ENCODE results near the gene NUP85. TPM values are rescaled to one million over a fixed set of nuclear protein-coding genes. Genes with fewer than 3 reads are reported as not detected.

Gene NUP85
- polyA plus RNA-seq, 1 of the 3 experiments (the other 2 are of a cell fraction): 80.5 TPM

DNA sequence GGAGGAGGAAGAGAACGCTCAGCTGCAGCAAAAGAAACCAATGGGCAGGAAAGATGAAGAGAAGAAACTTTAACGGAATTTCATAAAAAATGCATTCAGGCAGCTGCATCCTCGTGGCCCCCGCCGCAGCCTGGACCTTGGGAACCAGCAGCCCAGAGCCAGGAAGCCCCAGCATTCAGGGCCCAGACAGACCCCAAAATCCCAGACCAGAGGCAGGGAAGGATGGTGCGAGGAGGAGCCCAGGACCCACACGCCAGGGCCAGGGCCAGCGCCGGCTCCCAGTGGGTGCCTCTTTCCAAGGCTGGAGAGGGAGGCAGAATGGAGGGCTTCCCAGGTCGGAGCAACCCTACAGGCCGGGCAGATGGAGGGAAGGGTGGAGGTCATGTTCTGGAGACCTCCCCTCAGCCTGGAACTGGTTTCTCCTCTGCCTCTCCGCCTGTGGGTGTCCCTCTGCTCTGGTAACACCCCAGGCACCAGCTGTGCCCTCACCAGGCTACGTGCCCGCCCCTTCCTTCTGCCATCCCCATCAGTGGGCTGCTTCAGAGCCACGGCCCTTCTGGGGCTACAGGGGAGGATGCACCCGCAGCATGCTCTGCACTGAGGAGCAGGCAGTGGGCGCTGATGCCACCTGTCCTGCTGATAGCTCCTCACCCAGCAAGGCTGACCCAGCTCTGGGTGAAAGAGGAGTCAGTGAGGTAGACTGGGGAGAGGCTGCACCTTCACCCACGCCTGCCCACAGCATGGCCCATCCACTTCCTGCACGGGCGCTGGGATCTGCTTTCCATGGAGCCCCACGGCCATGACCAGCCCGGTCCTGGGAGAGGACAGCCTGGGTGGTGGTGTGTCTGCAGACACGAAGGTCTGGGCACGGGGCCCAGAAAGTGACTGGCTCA lies 66.7 kb downstream of the NUP85 start (continued):
- TF ChIP-seq, protein P1, sequence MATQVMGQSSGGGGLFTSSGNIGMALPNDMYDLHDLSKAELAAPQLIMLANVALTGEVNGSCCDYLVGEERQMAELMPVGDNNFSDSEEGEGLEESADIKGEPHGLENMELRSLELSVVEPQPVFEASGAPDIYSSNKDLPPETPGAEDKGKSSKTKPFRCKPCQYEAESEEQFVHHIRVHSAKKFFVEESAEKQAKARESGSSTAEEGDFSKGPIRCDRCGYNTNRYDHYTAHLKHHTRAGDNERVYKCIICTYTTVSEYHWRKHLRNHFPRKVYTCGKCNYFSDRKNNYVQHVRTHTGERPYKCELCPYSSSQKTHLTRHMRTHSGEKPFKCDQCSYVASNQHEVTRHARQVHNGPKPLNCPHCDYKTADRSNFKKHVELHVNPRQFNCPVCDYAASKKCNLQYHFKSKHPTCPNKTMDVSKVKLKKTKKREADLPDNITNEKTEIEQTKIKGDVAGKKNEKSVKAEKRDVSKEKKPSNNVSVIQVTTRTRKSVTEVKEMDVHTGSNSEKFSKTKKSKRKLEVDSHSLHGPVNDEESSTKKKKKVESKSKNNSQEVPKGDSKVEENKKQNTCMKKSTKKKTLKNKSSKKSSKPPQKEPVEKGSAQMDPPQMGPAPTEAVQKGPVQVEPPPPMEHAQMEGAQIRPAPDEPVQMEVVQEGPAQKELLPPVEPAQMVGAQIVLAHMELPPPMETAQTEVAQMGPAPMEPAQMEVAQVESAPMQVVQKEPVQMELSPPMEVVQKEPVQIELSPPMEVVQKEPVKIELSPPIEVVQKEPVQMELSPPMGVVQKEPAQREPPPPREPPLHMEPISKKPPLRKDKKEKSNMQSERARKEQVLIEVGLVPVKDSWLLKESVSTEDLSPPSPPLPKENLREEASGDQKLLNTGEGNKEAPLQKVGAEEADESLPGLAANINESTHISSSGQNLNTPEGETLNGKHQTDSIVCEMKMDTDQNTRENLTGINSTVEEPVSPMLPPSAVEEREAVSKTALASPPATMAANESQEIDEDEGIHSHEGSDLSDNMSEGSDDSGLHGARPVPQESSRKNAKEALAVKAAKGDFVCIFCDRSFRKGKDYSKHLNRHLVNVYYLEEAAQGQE (IDR thresholded peaks at IDR 0.05; ENCODE audit: low read depth, low read length): no peak
- TF ChIP-seq TAF1 (IDR thresholded peaks at IDR 0.05; ENCODE audit: borderline replicate concordance, low read depth, low read length) (no peak), RFX5 (IDR thresholded peaks at IDR 0.05; ENCODE audit: low read length) (no peak), POLR2AphosphoS5 (IDR thresholded peaks at IDR 0.05; ENCODE audit: low read depth, low read length) (no peak), GABPA (IDR thresholded peaks at IDR 0.05; ENCODE audit: low read depth) (no peak)

GRCh38 chr17:75272848-75273184 lies 67.3 kb downstream of the NUP85 start:
- Histone ChIP-seq H3K4me2 (peak overlapping the region; percentile 100), H3K79me2 (ENCODE audit: insufficient read depth) (peaks cover 9% of the 10 kb centered on the region), H3K27ac (ENCODE audit: low read depth in 2 of 2, low read length in 1 of 2) (peak overlapping the region; percentile 5 to 97; a peak in 3 of 4 replicates), H4K20me1 (ENCODE audit: insufficient read depth) (no peaks in the 10 kb centered on the region), H3K9me2 (no peaks in the 10 kb centered on the region), H3K27me3 (ENCODE audit: insufficient read depth) (no peaks in the 10 kb centered on the region), H3F3A (replicated peaks; ENCODE audit: insufficient read depth) (peaks cover 6% of the 10 kb centered on the region), H3K9ac (no peak overlapping the region), H3K4me1 (ENCODE audit: control insufficient read depth in 1 of 2, insufficient read depth in 2 of 2, low read depth in 1 of 2, low read length in 1 of 2) (peaks cover 24 to 44% of the 10 kb centered on the region in 2 experiments; a peak in 3 of 4 replicates), H3K4me3 (ENCODE audit: low read depth in 2 of 2, low read length in 1 of 2) (no peak overlapping the region; a peak in 1 of 4 replicates), H3K36me3 (replicated peaks in 1 of 2; ENCODE audit: control insufficient read depth in 1 of 2, insufficient read depth in 2 of 2, low read length in 1 of 2) (no peaks in the 10 kb centered on the region), H2AFZ (ENCODE audit: low read depth) (no peak overlapping the region), H3K9me3 (no peaks in the 10 kb centered on the region)
- WGBS (ENCODE audit: low lambda C conversion rate): 63% methylated on average over 3 of the region's 3 CpGs
- DNase-seq: no peak
- CTCF ChIA-PET: interaction anchor here (1.0 to 6.8 kb wide), 19 partner anchors 11 to 366 kb away, joined by 3 to 102 read pairs (median 4); partner anchors contain the start of genes GGA3, MRPS7 and SLC25A19
- TF ChIP-seq RAD21 (IDR thresholded peaks at IDR 0.05; ENCODE audit: low read length) (no peak), CHD2 (IDR thresholded peaks at IDR 0.05; ENCODE audit: low read length, partially characterized antibody) (peak; percentile 15), USF1 (IDR thresholded peaks at IDR 0.05; ENCODE audit: borderline replicate concordance, low read depth) (no peak), PBX3 (IDR thresholded peaks at IDR 0.05) (no peak), GATA2 (CRISPR knock-in tag; IDR thresholded peaks at IDR 0.05) (peak; percentile 86), MXI1 (IDR thresholded peaks at IDR 0.05; ENCODE audit: low read depth, low read length) (peak; percentile 74; the same call in 1 of the 2 replicates), NRF1 (IDR thresholded peaks at IDR 0.05; ENCODE audit: low read depth, low read length) (no peak), MEF2A (IDR thresholded peaks at IDR 0.05; ENCODE audit: borderline replicate concordance, low read depth) (no peak)
- TF ChIP-seq, protein P1 (IDR thresholded peaks at IDR 0.05; ENCODE audit: low read depth, low read length): no peak
- POLR2A ChIA-PET: interaction anchor here (0.7 to 5.3 kb wide), 8 partner anchors 9 to 133 kb away, joined by 3 to 67 read pairs (median 6); partner anchors contain the start of genes GGA3, GRB2, MRPS7 and SLC25A19

Data from SK-N-SH (cell line).